ENCODE data around the gene CLIC5. TPM values are rescaled to one million over a fixed set of nuclear protein-coding genes. Genes with fewer than 3 reads are reported as not detected.

The CLIC5 gene
- total RNA-seq, 1 donor, result 0.52 TPM

- Histone ChIP-seq H3K27me3 (ENCODE audit: insufficient read depth, low read length) (no peaks in the 10 kb centered on the region), H3K4me1 (ENCODE audit: insufficient read depth, low read length) (no peaks in the 10 kb centered on the region), H3K4me3 (ENCODE audit: low read length) (no peak overlapping the region), H3K9me3 (ENCODE audit: low read depth, low read length) (no peaks in the 10 kb centered on the region)
Measured at GRCh38 chr6:45991189-45991588, 24.5 kb downstream of the CLIC5 start.

DNA sequence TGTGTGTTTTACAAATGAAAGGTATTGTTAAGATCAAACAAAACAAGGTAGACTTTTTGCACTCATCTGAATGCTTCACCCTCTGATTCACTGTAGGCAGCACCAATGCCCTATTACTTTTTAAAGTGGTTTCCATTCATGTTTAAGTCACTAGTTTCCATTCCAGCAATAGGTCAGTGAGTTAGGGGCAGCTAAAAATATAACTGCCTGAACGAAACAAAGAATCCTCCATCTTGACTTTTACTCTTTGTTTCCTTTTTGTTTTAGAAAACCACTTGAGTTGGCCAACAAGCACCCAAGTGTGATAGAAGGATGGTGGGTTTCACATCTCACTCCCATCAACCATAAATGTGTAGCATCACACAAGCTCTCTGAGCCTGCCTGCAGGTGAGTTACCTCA lies 25.5 kb downstream of the CLIC5 start:
- H3K4me3 ChIP-seq (ENCODE audit: low read length), result no peak overlapping the region
- no peaks in the 10 kb centered on the region for H3K4me1 ChIP-seq (ENCODE audit: insufficient read depth, low read length)
- no peaks in the 10 kb centered on the region for H3K27me3 ChIP-seq (ENCODE audit: insufficient read depth, low read length)
- H3K9me3 ChIP-seq (ENCODE audit: low read depth, low read length), result no peaks in the 10 kb centered on the region

GRCh38 chr6:45988635-45989034 lies 27.0 kb downstream of the CLIC5 start:
- Histone ChIP-seq H3K27me3 (ENCODE audit: insufficient read depth, low read length) (no peaks in the 10 kb centered on the region), H3K9me3 (ENCODE audit: low read depth, low read length) (no peaks in the 10 kb centered on the region), H3K4me3 (ENCODE audit: low read length) (no peak overlapping the region)

GRCh38 chr6:45987856-45988255 lies 27.8 kb downstream of the CLIC5 start:
- Histone ChIP-seq H3K4me1 (ENCODE audit: insufficient read depth, low read length) (no peaks in the 10 kb centered on the region), H3K27me3 (ENCODE audit: insufficient read depth, low read length) (no peaks in the 10 kb centered on the region), H3K4me3 (ENCODE audit: low read length) (no peak overlapping the region), H3K9me3 (ENCODE audit: low read depth, low read length) (no peaks in the 10 kb centered on the region)

More at GRCh38 chr6:45988635-45989034, 27.0 kb downstream of the CLIC5 start:
- H3K4me1 ChIP-seq (ENCODE audit: insufficient read depth, low read length), result no peaks in the 10 kb centered on the region

DNA sequence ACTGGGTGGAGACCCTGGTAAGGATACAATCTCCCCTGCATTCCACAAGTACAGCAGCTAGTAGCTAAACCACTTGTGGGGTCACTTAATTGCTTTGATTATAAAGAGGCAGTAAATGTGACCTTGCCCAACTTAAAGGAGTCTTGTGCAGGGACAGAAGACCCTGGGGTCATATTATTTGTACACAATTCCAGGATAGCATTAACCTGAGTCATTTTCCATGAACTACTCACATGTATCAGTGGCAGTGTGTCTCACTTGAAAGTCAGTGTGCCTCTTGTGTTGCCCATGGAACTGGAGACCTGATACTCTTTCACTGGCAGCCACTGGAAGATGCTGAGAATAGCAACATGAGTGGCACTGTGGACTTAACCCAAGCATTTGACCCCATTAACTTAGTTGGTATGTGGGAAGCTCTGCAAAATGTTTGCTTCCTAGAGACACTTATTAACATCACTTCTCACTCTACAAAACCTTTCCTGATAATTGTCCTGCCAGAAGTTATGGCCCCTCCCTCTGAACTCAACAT lies 28.9 kb downstream of the CLIC5 start:
- Histone ChIP-seq H3K9me3 (ENCODE audit: low read depth, low read length) (no peaks in the 10 kb centered on the region), H3K4me3 (ENCODE audit: low read length) (no peak overlapping the region), H3K27me3 (ENCODE audit: insufficient read depth, low read length) (no peaks in the 10 kb centered on the region), H3K4me1 (ENCODE audit: insufficient read depth, low read length) (no peaks in the 10 kb centered on the region)

DNA sequence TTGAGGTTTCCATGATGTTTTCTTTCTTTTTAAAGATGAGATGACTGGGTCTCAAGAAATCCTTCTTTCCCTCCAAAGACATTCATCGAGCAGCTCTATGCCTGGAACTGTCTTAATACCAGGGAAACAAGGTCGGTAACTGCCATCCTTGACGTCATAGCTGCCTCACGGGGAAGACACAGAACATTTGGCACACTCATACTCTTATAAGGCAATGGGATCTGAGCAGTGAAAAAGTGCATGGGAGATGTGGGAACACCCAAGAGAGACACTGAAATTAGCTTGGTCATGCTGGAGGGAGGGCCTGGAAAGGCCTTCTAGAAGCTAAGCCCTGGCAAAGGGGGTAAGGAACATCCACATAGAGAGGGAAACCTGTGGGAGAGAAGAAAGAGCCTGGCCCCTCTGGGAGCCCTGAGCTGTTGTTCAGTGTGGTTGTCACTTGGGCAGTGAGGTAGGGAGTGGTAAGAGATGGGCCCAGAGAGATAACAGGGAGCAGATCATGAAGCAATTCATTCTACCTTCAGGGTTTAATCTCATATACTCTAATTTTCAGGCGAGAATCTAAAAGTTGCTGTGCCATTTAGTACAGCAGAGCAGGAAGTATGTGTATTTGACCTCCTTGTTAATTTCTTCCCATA lies 30.8 kb downstream of the CLIC5 start:
- H3K4me1 ChIP-seq (ENCODE audit: insufficient read depth, low read length), result no peaks in the 10 kb centered on the region
- no peak overlapping the region for H3K4me3 ChIP-seq (ENCODE audit: low read length)
- H3K9me3 ChIP-seq (ENCODE audit: low read depth, low read length), result no peaks in the 10 kb centered on the region
- H3K27me3 ChIP-seq (ENCODE audit: insufficient read depth, low read length), result no peaks in the 10 kb centered on the region

- Histone ChIP-seq H3K27me3 (ENCODE audit: insufficient read depth, low read length) (no peaks in the 10 kb centered on the region), H3K4me3 (ENCODE audit: low read length) (no peak overlapping the region), H3K9me3 (ENCODE audit: low read depth, low read length) (no peaks in the 10 kb centered on the region), H3K4me1 (ENCODE audit: insufficient read depth, low read length) (no peaks in the 10 kb centered on the region)
Measured at GRCh38 chr6:45984347-45984746, 31.3 kb downstream of the CLIC5 start.

DNA sequence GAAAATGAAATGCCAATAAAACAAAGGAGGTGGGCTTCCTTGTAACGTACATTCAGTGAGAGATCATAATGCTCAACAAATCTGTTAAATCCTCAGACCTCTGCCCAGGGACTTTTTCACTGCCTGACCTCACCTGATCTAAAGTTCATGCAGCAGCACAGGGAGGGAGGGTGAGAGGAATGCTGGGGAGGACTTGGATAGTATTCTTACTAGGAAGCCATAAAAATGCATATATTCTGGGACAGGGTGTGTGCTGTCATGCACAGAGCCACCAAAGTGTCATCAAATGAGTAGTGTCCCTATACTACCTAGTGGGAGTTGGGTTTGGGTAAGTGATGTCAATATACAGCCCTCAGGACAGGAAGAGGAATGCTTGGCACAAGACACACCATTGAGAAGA lies 32.6 kb downstream of the CLIC5 start:
- H3K27me3 ChIP-seq (ENCODE audit: insufficient read depth, low read length), result no peaks in the 10 kb centered on the region
- H3K4me3 ChIP-seq (ENCODE audit: low read length), result no peak overlapping the region
- no peaks in the 10 kb centered on the region for H3K4me1 ChIP-seq (ENCODE audit: insufficient read depth, low read length)
- H3K9me3 ChIP-seq (ENCODE audit: low read depth, low read length), result no peaks in the 10 kb centered on the region

GRCh38 chr6:45982280-45983036 lies 33.2 kb downstream of the CLIC5 start:
- H3K4me3 ChIP-seq (ENCODE audit: low read length), result no peak overlapping the region
- no peaks in the 10 kb centered on the region for H3K4me1 ChIP-seq (ENCODE audit: insufficient read depth, low read length)
- no peaks in the 10 kb centered on the region for H3K27me3 ChIP-seq (ENCODE audit: insufficient read depth, low read length)
- H3K9me3 ChIP-seq (ENCODE audit: low read depth, low read length), result no peaks in the 10 kb centered on the region

- no peaks in the 10 kb centered on the region for H3K9me3 ChIP-seq (ENCODE audit: low read depth, low read length)
- H3K4me3 ChIP-seq (ENCODE audit: low read length), result no peak overlapping the region
- no peaks in the 10 kb centered on the region for H3K4me1 ChIP-seq (ENCODE audit: insufficient read depth, low read length)
- H3K27me3 ChIP-seq (ENCODE audit: insufficient read depth, low read length), result no peaks in the 10 kb centered on the region
Measured at GRCh38 chr6:45981046-45981445, 34.6 kb downstream of the CLIC5 start.

DNA sequence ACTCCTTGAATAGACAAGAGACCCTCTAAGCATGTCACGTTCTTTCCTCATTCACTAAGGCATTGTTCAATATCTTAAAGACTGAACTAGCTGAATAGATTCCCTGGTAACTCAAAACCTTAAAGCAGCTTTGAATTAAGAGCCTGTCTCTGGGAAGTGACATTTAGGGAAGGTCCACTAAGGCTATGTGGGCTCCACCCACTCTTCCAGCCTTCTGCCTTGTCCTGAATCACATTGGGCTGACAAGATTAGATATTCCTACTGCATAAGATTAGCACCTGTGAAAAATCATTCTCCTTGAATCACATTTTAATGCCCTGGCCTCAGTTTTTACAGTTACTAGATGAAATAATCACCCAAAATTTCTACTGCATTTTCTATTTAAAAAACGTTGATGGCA lies 36.3 kb downstream of the CLIC5 start:
- Histone ChIP-seq H3K4me1 (ENCODE audit: insufficient read depth, low read length) (no peaks in the 10 kb centered on the region), H3K9me3 (ENCODE audit: low read depth, low read length) (no peaks in the 10 kb centered on the region), H3K4me3 (ENCODE audit: low read length) (no peak overlapping the region), H3K27me3 (ENCODE audit: insufficient read depth, low read length) (no peaks in the 10 kb centered on the region)

GRCh38 chr6:45974596-45974995 lies 41.1 kb downstream of the CLIC5 start:
- Histone ChIP-seq H3K4me3 (ENCODE audit: low read length) (no peak overlapping the region), H3K27me3 (ENCODE audit: insufficient read depth, low read length) (no peaks in the 10 kb centered on the region), H3K9me3 (ENCODE audit: low read depth, low read length) (no peaks in the 10 kb centered on the region), H3K4me1 (ENCODE audit: insufficient read depth, low read length) (no peaks in the 10 kb centered on the region)

DNA sequence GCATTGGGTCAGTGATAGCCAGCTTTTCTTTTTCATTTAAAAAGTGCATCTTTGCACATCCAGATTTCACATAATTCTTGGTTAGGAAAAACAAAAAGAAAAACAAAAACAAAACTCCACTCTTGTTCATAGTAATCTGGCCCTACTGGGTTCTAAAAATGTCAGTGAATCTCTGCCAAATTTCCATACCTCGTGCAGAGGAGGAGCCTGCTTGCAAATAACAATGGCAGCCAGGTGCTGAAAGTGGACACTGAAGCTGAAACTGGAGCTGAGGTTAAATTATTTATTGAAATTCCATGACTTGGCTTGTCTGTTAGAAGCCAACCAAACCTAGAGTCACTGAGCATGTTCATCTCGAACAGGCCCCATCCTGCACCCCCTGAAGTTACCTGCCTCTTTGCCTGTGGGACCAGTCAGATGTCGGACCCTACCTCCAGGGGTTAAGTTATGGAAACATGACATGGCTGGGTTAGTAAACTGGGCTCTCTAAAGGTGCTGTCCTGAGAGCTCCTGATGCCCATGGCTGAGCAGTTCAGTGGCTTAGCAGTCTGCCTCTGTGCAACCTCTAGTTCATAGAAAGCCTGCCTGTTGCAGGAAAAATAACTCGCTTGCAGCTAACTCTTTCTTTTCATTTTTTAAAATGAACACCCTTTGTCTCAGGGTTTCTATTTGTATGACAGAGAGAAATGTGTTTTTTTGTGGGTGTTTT lies 42.7 kb downstream of the CLIC5 start:
- H3K4me1 ChIP-seq (ENCODE audit: insufficient read depth, low read length), result no peaks in the 10 kb centered on the region
- no peaks in the 10 kb centered on the region for H3K9me3 ChIP-seq (ENCODE audit: low read depth, low read length)
- H3K4me3 ChIP-seq (ENCODE audit: low read length), result no peak overlapping the region
- no peaks in the 10 kb centered on the region for H3K27me3 ChIP-seq (ENCODE audit: insufficient read depth, low read length)

DNA sequence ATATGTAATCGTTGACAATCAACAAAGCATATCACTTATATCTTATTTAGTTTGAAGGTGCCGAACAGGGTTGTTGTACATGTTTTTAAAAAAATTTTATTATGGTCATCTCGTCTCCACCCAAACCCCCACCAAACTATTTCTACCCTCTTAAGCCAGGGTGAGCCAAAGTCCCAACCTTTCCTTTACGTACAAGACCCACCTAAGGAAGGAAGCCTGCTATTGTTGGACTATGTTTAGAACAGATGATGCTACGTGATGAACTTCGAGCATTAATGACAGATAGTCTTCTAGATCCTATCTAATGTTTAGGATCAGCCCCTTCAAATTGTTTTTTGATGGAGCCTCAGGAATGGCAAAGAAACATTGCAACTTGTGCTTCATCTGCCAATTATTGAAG lies 44.4 kb downstream of the CLIC5 start:
- Histone ChIP-seq H3K9me3 (ENCODE audit: low read depth, low read length) (no peaks in the 10 kb centered on the region), H3K27me3 (ENCODE audit: insufficient read depth, low read length) (no peaks in the 10 kb centered on the region), H3K4me3 (ENCODE audit: low read length) (no peak overlapping the region), H3K4me1 (ENCODE audit: insufficient read depth, low read length) (no peaks in the 10 kb centered on the region)

- no peak overlapping the region for H3K4me3 ChIP-seq (ENCODE audit: low read length)
- H3K9me3 ChIP-seq (ENCODE audit: low read depth, low read length), result no peaks in the 10 kb centered on the region
Measured at GRCh38 chr6:45970326-45970725, 45.3 kb downstream of the CLIC5 start.

More at GRCh38 chr6:45970326-45970725, 45.3 kb downstream of the CLIC5 start:
- Histone ChIP-seq H3K27me3 (ENCODE audit: insufficient read depth, low read length) (no peaks in the 10 kb centered on the region), H3K4me1 (ENCODE audit: insufficient read depth, low read length) (no peaks in the 10 kb centered on the region)

Measured in mononuclear cell (primary cell).